GM10266 (cell line): ENCODE data around the gene ACTA2.
"Not testable (repeated sequence)": the region's sequence is repeated elsewhere in the genome, so short reads cannot be mapped to it uniquely, and the experiment has no call there.

Experiments
- DNase-seq: peaks from one replicate; pipeline ENCODE4 v3.0.0; 2012; ENCODE audit errors: extremely low spot score
- TF ChIP-seq, protein P1 (sequence below): IDR thresholded peaks from 2 replicates; pipeline ENCODE4 v1.5.1; 2012; ENCODE audit warnings: mild to moderate bottlenecking, low read depth; ENCODE audit not compliant: control insufficient read depth, insufficient read depth; ENCODE audit errors: missing control alignments

Gene ACTA2

DNA sequence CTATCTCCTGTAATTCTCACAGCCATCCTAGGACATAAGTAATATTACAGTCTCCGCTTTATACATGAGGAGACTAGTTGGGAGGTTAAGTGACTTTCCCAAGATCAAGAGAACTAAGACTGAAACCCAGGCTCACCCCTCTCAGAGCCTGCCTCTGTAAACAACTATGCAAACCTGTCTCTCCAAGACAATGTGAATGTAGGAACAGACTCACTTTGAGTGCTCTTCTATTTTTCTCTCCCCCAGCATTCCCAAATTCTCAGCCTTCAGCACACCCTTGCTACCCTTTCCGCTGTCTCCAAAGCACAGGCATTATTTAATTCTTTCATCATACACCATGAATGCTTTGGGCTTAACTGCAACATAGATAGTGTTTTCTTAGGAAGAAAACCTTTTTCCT is 13.6 kb downstream of the ACTA2 start:
- DNase-seq: no peak
- TF ChIP-seq, protein P1, sequence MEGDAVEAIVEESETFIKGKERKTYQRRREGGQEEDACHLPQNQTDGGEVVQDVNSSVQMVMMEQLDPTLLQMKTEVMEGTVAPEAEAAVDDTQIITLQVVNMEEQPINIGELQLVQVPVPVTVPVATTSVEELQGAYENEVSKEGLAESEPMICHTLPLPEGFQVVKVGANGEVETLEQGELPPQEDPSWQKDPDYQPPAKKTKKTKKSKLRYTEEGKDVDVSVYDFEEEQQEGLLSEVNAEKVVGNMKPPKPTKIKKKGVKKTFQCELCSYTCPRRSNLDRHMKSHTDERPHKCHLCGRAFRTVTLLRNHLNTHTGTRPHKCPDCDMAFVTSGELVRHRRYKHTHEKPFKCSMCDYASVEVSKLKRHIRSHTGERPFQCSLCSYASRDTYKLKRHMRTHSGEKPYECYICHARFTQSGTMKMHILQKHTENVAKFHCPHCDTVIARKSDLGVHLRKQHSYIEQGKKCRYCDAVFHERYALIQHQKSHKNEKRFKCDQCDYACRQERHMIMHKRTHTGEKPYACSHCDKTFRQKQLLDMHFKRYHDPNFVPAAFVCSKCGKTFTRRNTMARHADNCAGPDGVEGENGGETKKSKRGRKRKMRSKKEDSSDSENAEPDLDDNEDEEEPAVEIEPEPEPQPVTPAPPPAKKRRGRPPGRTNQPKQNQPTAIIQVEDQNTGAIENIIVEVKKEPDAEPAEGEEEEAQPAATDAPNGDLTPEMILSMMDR: no peak

GRCh38 chr10:88938039-88938438 is 14.5 kb downstream of the ACTA2 start:
- TF ChIP-seq, protein P1: no peak
- no peak for DNase-seq

GRCh38 chr10:88936656-88937055 is 15.9 kb downstream of the ACTA2 start:
- TF ChIP-seq, protein P1: no peak
- DNase-seq: no peak

DNA sequence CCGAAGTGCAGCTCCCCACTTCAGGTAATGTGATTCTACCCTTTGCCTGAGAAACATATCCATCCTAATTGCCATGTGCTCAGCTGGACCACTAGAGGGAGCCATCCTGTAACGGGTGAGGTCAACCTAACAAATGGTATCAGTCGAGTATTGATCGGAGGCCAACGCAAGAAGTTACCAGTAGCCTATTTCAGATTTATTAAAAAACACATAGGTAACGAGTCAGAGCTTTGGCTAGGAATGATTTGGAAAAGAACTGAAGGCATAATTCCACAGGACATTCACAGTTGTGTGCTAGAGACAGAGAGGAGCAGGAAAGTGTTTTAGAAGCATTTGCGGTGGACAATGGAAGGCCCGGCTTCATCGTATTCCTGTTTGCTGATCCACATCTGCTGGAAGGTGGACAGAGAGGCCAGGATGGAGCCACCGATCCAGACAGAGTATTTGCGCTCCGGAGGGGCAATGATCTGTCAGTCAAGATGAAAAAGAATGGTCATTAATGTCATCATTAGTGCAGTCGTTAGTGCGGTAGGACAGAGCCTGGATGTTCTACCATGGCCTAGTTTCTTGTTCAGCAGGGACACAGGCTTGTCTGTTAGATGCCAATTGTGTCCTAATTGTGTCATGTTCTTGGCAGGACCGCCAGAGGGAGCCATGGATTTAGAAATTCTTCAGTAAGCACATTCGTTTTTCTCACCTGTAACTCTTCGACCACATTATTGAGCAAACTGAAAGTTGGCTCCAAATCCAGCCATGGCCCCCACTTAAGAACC is 17.5 kb downstream of the ACTA2 start:
- TF ChIP-seq, protein P1: peak; percentile 95
- peak; percentile 55 for DNase-seq

DNA sequence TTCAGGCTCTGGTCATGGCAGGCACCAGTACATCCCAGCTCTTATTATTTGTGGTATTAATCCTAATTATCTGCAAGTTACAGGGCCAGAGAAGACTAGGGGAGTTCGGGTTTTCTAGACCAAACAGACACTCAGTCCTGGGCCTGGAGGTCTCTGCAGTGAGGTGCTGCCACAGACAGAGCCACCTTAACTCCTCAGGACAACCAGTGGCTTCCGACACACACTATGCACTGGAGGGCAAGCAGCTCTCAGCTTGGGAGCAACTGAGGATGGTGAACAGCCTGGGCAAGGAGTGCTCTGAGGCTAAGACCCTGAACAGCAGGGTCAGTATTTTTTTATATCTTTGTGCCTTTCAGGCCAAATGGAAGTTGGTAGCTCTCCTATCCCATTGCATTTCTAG is 19.0 kb downstream of the ACTA2 start:
- TF ChIP-seq, protein P1: no peak

DNA sequence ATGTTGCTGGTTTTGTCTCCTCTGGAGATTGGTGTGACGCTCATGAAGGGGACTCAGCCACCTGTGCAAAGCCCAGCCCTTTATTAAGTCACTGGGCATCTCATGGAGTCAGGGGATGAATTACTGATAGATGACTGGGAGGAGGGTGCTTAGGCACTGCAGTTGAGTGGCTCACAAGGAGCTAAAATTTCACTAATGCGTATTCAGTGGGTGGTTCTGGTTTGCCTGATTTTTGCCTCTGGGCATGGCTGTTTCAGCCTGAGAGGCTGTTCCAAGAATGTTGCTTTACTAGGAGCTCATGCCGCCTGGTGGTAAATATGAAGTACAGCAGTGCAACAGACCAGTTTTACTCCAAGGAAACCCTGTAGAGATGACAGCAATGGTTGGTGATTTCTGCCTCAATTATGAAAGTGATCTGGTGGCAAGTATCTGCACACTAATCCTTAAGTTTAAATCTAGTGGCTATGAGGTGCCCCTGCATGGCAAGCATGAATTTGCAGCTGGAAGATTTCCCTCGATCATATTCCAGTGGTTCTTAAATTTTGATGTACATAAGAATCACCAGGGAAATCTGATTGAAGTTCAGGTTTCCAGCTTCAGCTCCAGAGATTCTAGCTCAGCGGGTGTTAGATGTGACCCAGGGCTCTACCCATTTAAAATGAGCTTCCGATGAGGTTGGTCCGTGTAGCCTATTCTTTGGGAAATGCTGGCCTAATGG is 19.9 kb downstream of the ACTA2 start:
- TF ChIP-seq, protein P1: peak; percentile 90
- DNase-seq: peak; percentile 57

More for the DNA sequence above, 19.0 kb downstream of the ACTA2 start:
- no peak for DNase-seq

GRCh38 chr10:88932029-88932428 is 20.5 kb downstream of the ACTA2 start:
- DNase-seq: not testable (repeated sequence)
